HCT116 (cell line): ENCODE results near the gene DIAPH3. TPM values are rescaled to one million over a fixed set of nuclear protein-coding genes. Genes with fewer than 3 reads are reported as not detected.

Experiments used
- ATAC-seq: fragments of 200-7000 bp; cut with Tn5 transposase; 2 replicates; pipeline ENCODE4 v1.9.1; 2020; ENCODE audit warnings: mild to moderate bottlenecking, moderate library complexity
- BruUV-seq: library from RNA; stranded (reverse); fragments of 400-500 nt; replicated peaks from 2 replicates; lab custom pipeline; 2021; lab: Mats Ljungman, UMichigan
- CTCF ChIA-PET: fragments of 300-600 bp; sonication (Branson Sonifier 250); formaldehyde crosslinking; loops from one replicate; lab custom pipeline; 2021; ENCODE audit warnings: antibody characterized with exemption; lab: Charles Lee
- POLR2A ChIA-PET: fragments of 300-600, 350-600 bp; sonication (Branson Sonifier 250); formaldehyde crosslinking; loops from one replicate; lab custom pipeline; 2021; ENCODE audit warnings: antibody characterized with exemption; lab: Charles Lee
- RAD21 ChIA-PET, 2 experiments: fragments of 300-600 bp; sonication (Branson Sonifier 250); formaldehyde crosslinking; loops; one replicate each; lab custom pipeline; 2023; ENCODE audit warnings: low total read pairs in 2 of 2; ENCODE audit not compliant: uncharacterized antibody in 2 of 2, unreplicated experiment in 2 of 2, low non-redundant PET in 1 of 2; lab: Charles Lee
- DNase-seq: peaks from one replicate; pipeline ENCODE4 v3.0.0-alpha.2; 2010; ENCODE audit warnings: low read depth, low spot score
- H2AFZ ChIP-seq: fragments of 200-600 bp; shearing (Covaris generic), sonication (generic); 2 replicates; pipeline ENCODE4 v1.6.1; 2017; ENCODE audit warnings: low read depth, mixed run types, mixed read lengths, antibody characterized with exemption, low read length; ENCODE audit not compliant: poor library complexity, severe bottlenecking
- H3K27ac ChIP-seq: 2 replicates; pipeline ENCODE4 v1.5.1; 2012; ENCODE audit warnings: low read depth, low read length
- H3K27me3 ChIP-seq: fragments of 200-600 bp; sonication (generic); 2 replicates; pipeline ENCODE4 v1.6.1; 2016; ENCODE audit warnings: mixed run types, low read length, mixed read lengths; ENCODE audit not compliant: insufficient read depth
- H3K36me3 ChIP-seq, 2 experiments: fragments of 200-500 bp in 1 of 2; fragments of 200-600 bp in 1 of 2; sonication (Bioruptor generic) in 1 of 2; sonication (generic) in 1 of 2; 2 replicates each; pipeline versions ENCODE4 v1.5.1 to v1.6.1; 2014 to 2016; ENCODE audit warnings: low read length in 2 of 2, inconsistent platforms in 1 of 2, mixed read lengths in 1 of 2, mixed run types in 1 of 2; ENCODE audit not compliant: insufficient read depth in 2 of 2, control insufficient read depth in 1 of 2
- H3K4me1 ChIP-seq, 2 experiments: fragments of 200-600 bp in 1 of 2; sonication (generic) in 1 of 2; 2 replicates each; pipeline versions ENCODE4 v1.5.1 to v1.6.1; 2012 to 2017; ENCODE audit warnings: low read length in 2 of 2, inconsistent platforms in 1 of 2, mild to moderate bottlenecking in 1 of 2, mixed read lengths in 1 of 2, mixed run types in 1 of 2, moderate library complexity in 1 of 2; ENCODE audit not compliant: insufficient read depth in 2 of 2, control insufficient read depth in 1 of 2
- H3K4me2 ChIP-seq: fragments of 200-600 bp; sonication (generic); 2 replicates; pipeline ENCODE4 v1.6.1; 2017; ENCODE audit warnings: mixed run types, low read length, mixed read lengths
- H3K4me3 ChIP-seq, 2 experiments: fragments of 200-600 bp in 1 of 2; sonication (generic) in 1 of 2; replicated peaks in 1 of 2; 2 replicates each; pipeline ENCODE4 v1.5.1; 2011 to 2016; ENCODE audit warnings: low read length in 2 of 2, control low read depth in 1 of 2, low read depth in 1 of 2, mild to moderate bottlenecking in 1 of 2, mixed read lengths in 1 of 2, mixed run types in 1 of 2
- H3K79me2 ChIP-seq: fragments of 200-600 bp; sonication (generic); 2 replicates; pipeline ENCODE4 v1.6.1; 2017; ENCODE audit warnings: mild to moderate bottlenecking, mixed run types, low read length, moderate library complexity, mixed read lengths; ENCODE audit not compliant: insufficient read depth
- H3K9ac ChIP-seq: fragments of 200-600 bp; sonication (generic); 2 replicates; pipeline ENCODE4 v1.6.1; 2016; ENCODE audit warnings: low read length, mixed read lengths
- H3K9me2 ChIP-seq: fragments of 200-600 bp; sonication (generic), shearing (Covaris generic); 2 replicates; pipeline ENCODE4 v1.6.1; 2017; ENCODE audit warnings: mixed run types, mild to moderate bottlenecking, moderate library complexity; ENCODE audit not compliant: insufficient read depth
- H3K9me3 ChIP-seq, 2 experiments: fragments of 200-500 bp in 1 of 2; fragments of 200-600 bp in 1 of 2; sonication (Bioruptor generic) in 1 of 2; sonication (generic) in 1 of 2; 2 replicates each; pipeline ENCODE4 v1.6.1; 2014 to 2017; ENCODE audit warnings: low read length in 2 of 2, mixed read lengths in 2 of 2, inconsistent platforms in 1 of 2, low read depth in 1 of 2, mild to moderate bottlenecking in 1 of 2, mixed run types in 1 of 2, moderate library complexity in 1 of 2; ENCODE audit not compliant: control insufficient read depth in 1 of 2, insufficient read depth in 1 of 2
- H4K20me1 ChIP-seq: fragments of 200-600 bp; sonication (generic), shearing (Covaris generic); 2 replicates; pipeline ENCODE4 v1.6.1; 2017; ENCODE audit warnings: mixed run types, mild to moderate bottlenecking, moderate library complexity; ENCODE audit not compliant: insufficient read depth
- ATF3 ChIP-seq: IDR thresholded peaks from 2 replicates; pipeline ENCODE4 v1.6.1; 2012
- CEBPB ChIP-seq: IDR thresholded peaks from 2 replicates; pipeline ENCODE4 v1.6.1; 2012; ENCODE audit warnings: low read depth
- EGR1 ChIP-seq: IDR thresholded peaks from 2 replicates; pipeline ENCODE4 v1.6.1; 2012; ENCODE audit warnings: low read depth
- ELF1 ChIP-seq: IDR thresholded peaks from 2 replicates; pipeline ENCODE4 v1.6.1; 2012; ENCODE audit warnings: low read depth, borderline replicate concordance
- EZH2 ChIP-seq: fragments of 200-600 bp; sonication (generic); IDR thresholded peaks from 2 replicates; pipeline ENCODE4 v1.6.1; 2017; ENCODE audit warnings: antibody characterized with exemption, mixed run types
- MAX ChIP-seq: IDR thresholded peaks from 2 replicates; pipeline ENCODE4 v1.6.1; 2012
- REST ChIP-seq: IDR thresholded peaks from 2 replicates; pipeline ENCODE4 v1.6.1; 2012; ENCODE audit warnings: low read depth
- SIN3A ChIP-seq: IDR thresholded peaks from 2 replicates; pipeline ENCODE4 v1.6.1; 2012; ENCODE audit warnings: low read depth
- TCF7L2 ChIP-seq: IDR thresholded peaks from 2 replicates; pipeline ENCODE4 v1.7.0; 2011; ENCODE audit warnings: borderline replicate concordance, inconsistent platforms; ENCODE audit not compliant: insufficient read depth, insufficient read length; ENCODE audit errors: extremely low read depth
- YY1 ChIP-seq: IDR thresholded peaks from 2 replicates; pipeline ENCODE4 v1.6.1; 2011; ENCODE audit warnings: low read length, low read depth, moderate library complexity, mild to moderate bottlenecking; ENCODE audit not compliant: insufficient replicate concordance; ENCODE audit errors: extremely low read depth
- ZBTB33 ChIP-seq: IDR thresholded peaks from 2 replicates; pipeline ENCODE4 v1.6.1; 2011; ENCODE audit warnings: mild to moderate bottlenecking, low read length, moderate library complexity; ENCODE audit not compliant: insufficient replicate concordance; ENCODE audit errors: extremely low read depth
- ZFX ChIP-seq: fragments of 450-650 bp; IDR thresholded peaks from 2 replicates; pipeline ENCODE4 v1.6.1; 2017
- ZNF274 ChIP-seq: fragments of 200-500 bp; sonication (Bioruptor generic); IDR thresholded peaks from 2 replicates; pipeline ENCODE4 v1.6.1; 2014; ENCODE audit warnings: mild to moderate bottlenecking, low read depth, low read length, inconsistent platforms
- intact Hi-C: fragments of 100-400 bp; cut with micrococcal nuclease; formaldehyde crosslinking; loops from 2 replicates; pipeline ENCODE4 v1.10.0; 2022
- total RNA-seq: library from RNA; stranded (reverse); gene quantifications from one replicate; pipeline ENCODE4 v1.2.1, GENCODE V29; 2021; ENCODE audit not compliant: unreplicated experiment

DIAPH3 gene
- total RNA-seq, 1 experiment from 2014 or later = 22.8 TPM

- no TSS peak for BruUV-seq
- DNase-seq (no peak), ATAC-seq (no peak)
- no peak overlapping the region for H2AFZ ChIP-seq
- TF ChIP-seq MAX (no peak), SIN3A (no peak), REST (no peak)
- no peak overlapping the region for H3K4me2 ChIP-seq
- no peaks in the 10 kb centered on the region for H3K36me3 ChIP-seq
- intact Hi-C loops = no loop called here
- H3K9me2 ChIP-seq = no peaks in the 10 kb centered on the region
- H3K79me2 ChIP-seq = peaks cover 95% of the 10 kb centered on the region
- no peak overlapping the region for H3K27ac ChIP-seq
- no peak overlapping the region for H3K4me3 ChIP-seq
- no peak overlapping the region for H3K9ac ChIP-seq
- RAD21 ChIA-PET = no interaction called here
- no peaks in the 10 kb centered on the region for H4K20me1 ChIP-seq
- POLR2A ChIA-PET = no interaction called here
- H3K9me3 ChIP-seq = no peaks in the 10 kb centered on the region
- no peaks in the 10 kb centered on the region for H3K27me3 ChIP-seq
- no peaks in the 10 kb centered on the region for H3K4me1 ChIP-seq
- CTCF ChIA-PET = no interaction called here
Observed at GRCh38 chr13:60146471-60146870, 17.3 kb downstream of the DIAPH3 start.

- Histone ChIP-seq H3K27ac (no peak overlapping the region), H2AFZ (no peak overlapping the region), H3K9ac (no peak overlapping the region), H3K9me3 (no peaks in the 10 kb centered on the region), H3K4me3 (no peak overlapping the region), H3K27me3 (no peaks in the 10 kb centered on the region), H3K4me2 (no peak overlapping the region), H3K9me2 (no peaks in the 10 kb centered on the region), H3K4me1 (no peaks in the 10 kb centered on the region), H3K36me3 (no peaks in the 10 kb centered on the region), H4K20me1 (no peaks in the 10 kb centered on the region), H3K79me2 (peaks cover 97% of the 10 kb centered on the region)
- no TSS peak for BruUV-seq
- DNase-seq = no peak
- intact Hi-C loops = no loop called here
- RAD21 ChIA-PET = no interaction called here
- POLR2A ChIA-PET = no interaction called here
- CTCF ChIA-PET = no interaction called here
- no peak for ATAC-seq
- TF ChIP-seq CEBPB = no peak
- TF ChIP-seq ELF1 = no peak
- no peak for TF ChIP-seq ATF3
- no peak for TF ChIP-seq EGR1
- TF ChIP-seq TCF7L2 = no peak
- TF ChIP-seq ZFX = no peak
- no peak for TF ChIP-seq YY1
- no peak for TF ChIP-seq ZBTB33
- TF ChIP-seq ZNF274 = no peak
- TF ChIP-seq EZH2 = no peak
Observed at GRCh38 chr13:60143775-60144174, 20.0 kb downstream of the DIAPH3 start.
